Neural progenitor cell (in vitro differentiated cells): Measurements from ENCODE around the gene SNX32. TPM values are rescaled to one million over a fixed set of nuclear protein-coding genes. Genes with fewer than 3 reads are reported as not detected.

ENCODE experiments used
- DNase-seq: peaks from one replicate; pipeline ENCODE4 v3.0.0-alpha.2; 2016; ENCODE audit warnings: low spot score
- H2AFZ ChIP-seq: fragments of 200-600 bp; sonication (generic); replicated peaks from 2 replicates; pipeline ENCODE4 v1.6.1; 2016; ENCODE audit warnings: antibody characterized with exemption
- H3F3A ChIP-seq: fragments of 200-600 bp; sonication (generic); 2 replicates; pipeline ENCODE4 v1.6.1; 2016; ENCODE audit warnings: antibody characterized with exemption, low read depth
- H3K27ac ChIP-seq: fragments of 200-600 bp; sonication (generic); 2 replicates; pipeline ENCODE4 v1.5.1; 2016; ENCODE audit warnings: mild to moderate bottlenecking
- H3K27me3 ChIP-seq: fragments of 200-600 bp; sonication (generic); 2 replicates; pipeline ENCODE4 v1.6.1; 2016; ENCODE audit warnings: mild to moderate bottlenecking, moderate library complexity
- H3K36me3 ChIP-seq: fragments of 200-600 bp; sonication (generic); 2 replicates; pipeline ENCODE4 v1.5.1; 2016
- H3K4me1 ChIP-seq: fragments of 200-600 bp; sonication (generic); 2 replicates; pipeline ENCODE4 v1.6.1; 2016; ENCODE audit warnings: mixed run types
- H3K4me2 ChIP-seq: fragments of 200-600 bp; sonication (generic); 2 replicates; pipeline ENCODE4 v1.6.1; 2016
- H3K4me3 ChIP-seq: fragments of 200-600 bp; sonication (generic); 2 replicates; pipeline ENCODE4 v1.5.1; 2016
- H3K79me2 ChIP-seq: fragments of 200-600 bp; sonication (generic); 2 replicates; pipeline ENCODE4 v1.6.1; 2016; ENCODE audit warnings: low read depth
- H3K9ac ChIP-seq: fragments of 200-600 bp; sonication (generic); 2 replicates; pipeline ENCODE4 v1.6.1; 2016
- H3K9me3 ChIP-seq: fragments of 200-600 bp; sonication (generic); 2 replicates; pipeline ENCODE4 v1.5.1; 2016; ENCODE audit warnings: low read depth
- H4K20me1 ChIP-seq: fragments of 200-600 bp; sonication (generic); 2 replicates; pipeline ENCODE4 v1.6.1; 2016; ENCODE audit warnings: low read depth
- H3K27ac Mint-ChIP-seq: 3 replicates; pipeline ENCODE4 v1.8.0; 2021; ENCODE audit warnings: mixed read lengths
- H3K27me3 Mint-ChIP-seq: 2 replicates; pipeline ENCODE4 v1.8.0; 2022; ENCODE audit warnings: low read depth, mild to moderate bottlenecking, inconsistent platforms, moderate library complexity, mixed read lengths; ENCODE audit not compliant: insufficient read depth
- H3K36me3 Mint-ChIP-seq: 3 replicates; pipeline ENCODE4 v1.8.0; 2021; ENCODE audit warnings: mixed read lengths
- H3K4me1 Mint-ChIP-seq: 3 replicates; pipeline ENCODE4 v1.8.0; 2021; ENCODE audit warnings: mixed read lengths
- H3K4me3 Mint-ChIP-seq: 3 replicates; pipeline ENCODE4 v1.8.0; 2021; ENCODE audit warnings: mild to moderate bottlenecking, moderate library complexity, mixed read lengths
- H3K9me3 Mint-ChIP-seq: 3 replicates; pipeline ENCODE4 v1.8.0; 2020; ENCODE audit warnings: mixed read lengths
- CTCF ChIP-seq: fragments of 200-600 bp; sonication (generic); IDR thresholded peaks from 2 replicates; pipeline ENCODE4 v1.5.1; 2017; ENCODE audit warnings: antibody characterized with exemption, mild to moderate bottlenecking
- EZH2 ChIP-seq: fragments of 200-600 bp; sonication (generic); IDR thresholded peaks from 2 replicates; pipeline ENCODE4 v1.6.1; 2017; ENCODE audit warnings: antibody characterized with exemption, mild to moderate bottlenecking, moderate library complexity
- EZH2phosphoT487 ChIP-seq: fragments of 200-600 bp; sonication (generic); IDR thresholded peaks from 2 replicates; pipeline ENCODE4 v1.6.1; 2017; ENCODE audit warnings: antibody characterized with exemption
- total RNA-seq: library from RNA; depleted of rRNA; stranded (reverse); fragments of >200 nt; gene quantifications from 2 replicates; pipeline ENCODE4 v1.2.3, GENCODE V29; 2015; ENCODE audit warnings: low replicate concordance

The SNX32 gene
- total RNA-seq, 1 donor from 2014 or later, result 1.4 TPM

GRCh38 chr11:65857853-65858680, 24.3 kb downstream of the SNX32 start, which contains the start of gene CFL1:
TSS of gene CFL1 (minus strand) at chr11:65858180. CDS start at chr11:65858099, 81 bp downstream.
- peaks cover 59% of the 10 kb centered on the region for H3K79me2 ChIP-seq
- H3K4me3 ChIP-seq, result peak within 1 kb of the TSS; percentile 87
- H2AFZ ChIP-seq, result no peak within 1 kb of the TSS
- TF ChIP-seq EZH2phosphoT487, result no peak
- no peak for TF ChIP-seq CTCF
- TF ChIP-seq EZH2, result no peak
- peak; percentile 99 for DNase-seq
- H3K9ac ChIP-seq, result peak within 1 kb of the TSS; percentile 74
- H3K36me3 ChIP-seq, result peaks cover 7% of the 10 kb centered on the region
- Mint-ChIP-seq H3K9me3 (peaks cover 6% of the 10 kb centered on the region), H3K4me3 (peak within 1 kb of the TSS; percentile 95), H3K27me3 (peaks cover 29% of the 10 kb centered on the region), H3K27ac (peak within 1 kb of the TSS; percentile 100), H3K4me1 (peaks cover 35% of the 10 kb centered on the region), H3K36me3 (peaks cover 39% of the 10 kb centered on the region)
- H3K27me3 ChIP-seq, result no peaks in the 10 kb centered on the region
- peaks cover 48% of the 10 kb centered on the region for H4K20me1 ChIP-seq
- H3K4me1 ChIP-seq, result peaks cover 10% of the 10 kb centered on the region
- peak within 1 kb of the TSS; percentile 92 for H3K4me2 ChIP-seq
- H3K27ac ChIP-seq, result peak within 1 kb of the TSS; percentile 95
- no peaks in the 10 kb centered on the region for H3K9me3 ChIP-seq
- peaks cover 76% of the 10 kb centered on the region for H3F3A ChIP-seq

GRCh38 chr11:65858681-65859087, 24.9 kb downstream of the SNX32 start:
- no peak overlapping the region for H2AFZ ChIP-seq
- Mint-ChIP-seq H3K27ac (peak overlapping the region; percentile 100), H3K9me3 (peaks cover 5% of the 10 kb centered on the region), H3K36me3 (peaks cover 34% of the 10 kb centered on the region), H3K4me3 (peak overlapping the region; percentile 95), H3K27me3 (peaks cover 29% of the 10 kb centered on the region), H3K4me1 (peaks cover 35% of the 10 kb centered on the region)
- H4K20me1 ChIP-seq, result peaks cover 47% of the 10 kb centered on the region
- peak overlapping the region; percentile 95 for H3K27ac ChIP-seq
- H3K27me3 ChIP-seq, result no peaks in the 10 kb centered on the region
- H3K4me2 ChIP-seq, result peak overlapping the region; percentile 90
- peaks cover 7% of the 10 kb centered on the region for H3K36me3 ChIP-seq
- no peaks in the 10 kb centered on the region for H3K9me3 ChIP-seq
- peaks cover 58% of the 10 kb centered on the region for H3K79me2 ChIP-seq
- TF ChIP-seq CTCF (no peak), EZH2 (no peak), EZH2phosphoT487 (no peak)
- peaks cover 70% of the 10 kb centered on the region for H3F3A ChIP-seq
- peaks cover 10% of the 10 kb centered on the region for H3K4me1 ChIP-seq
- H3K9ac ChIP-seq, result peak overlapping the region; percentile 56
- DNase-seq, result no peak
- peak overlapping the region; percentile 87 for H3K4me3 ChIP-seq

- H3K4me1 Mint-ChIP-seq, result peaks cover 35% of the 10 kb centered on the region
- H2AFZ ChIP-seq, result no peak overlapping the region
- H3K79me2 ChIP-seq, result peaks cover 53% of the 10 kb centered on the region
- peak overlapping the region; percentile 100 for H3K27ac Mint-ChIP-seq
- H3K27me3 Mint-ChIP-seq, result peaks cover 27% of the 10 kb centered on the region
- TF ChIP-seq CTCF (peak; percentile 48), EZH2 (no peak), EZH2phosphoT487 (no peak)
- peaks cover 65% of the 10 kb centered on the region for H3F3A ChIP-seq
- H3K4me1 ChIP-seq, result peaks cover 10% of the 10 kb centered on the region
- DNase-seq, result peak; percentile 100
- peak overlapping the region; percentile 95 for H3K4me3 Mint-ChIP-seq
- peaks cover 7% of the 10 kb centered on the region for H3K36me3 ChIP-seq
- H3K4me3 ChIP-seq, result peak overlapping the region; percentile 87
- peak overlapping the region; percentile 95 for H3K27ac ChIP-seq
- no peaks in the 10 kb centered on the region for H3K27me3 ChIP-seq
- peak overlapping the region; percentile 56 for H3K9ac ChIP-seq
- peak overlapping the region; percentile 90 for H3K4me2 ChIP-seq
- peaks cover 3% of the 10 kb centered on the region for H3K9me3 Mint-ChIP-seq
- H4K20me1 ChIP-seq, result peaks cover 41% of the 10 kb centered on the region
- H3K36me3 Mint-ChIP-seq, result peaks cover 31% of the 10 kb centered on the region
- no peaks in the 10 kb centered on the region for H3K9me3 ChIP-seq
Observed at GRCh38 chr11:65859095-65859811, 25.5 kb downstream of the SNX32 start.
